ES-I3 (cell line): ENCODE results near the gene DTNBP1.

Experiments
- H3K36me3 ChIP-seq: 2 replicates; pipeline ENCODE4 v1.6.1; 2013; ENCODE audit warnings: mild to moderate bottlenecking, low read length, control low read depth, moderate library complexity; ENCODE audit not compliant: insufficient read depth
- H3K4me1 ChIP-seq: 2 replicates; pipeline ENCODE4 v1.6.1; 2013; ENCODE audit warnings: mild to moderate bottlenecking, control low read depth, low read length; ENCODE audit not compliant: insufficient read depth
- H3K9ac ChIP-seq: 2 replicates; pipeline ENCODE4 v1.6.1; 2013; ENCODE audit warnings: low read depth, mild to moderate bottlenecking, low read length, moderate library complexity
- H3K9me3 ChIP-seq: 2 replicates; pipeline ENCODE4 v1.6.1; 2013; ENCODE audit warnings: mild to moderate bottlenecking, low read length, moderate library complexity; ENCODE audit not compliant: control insufficient read depth, insufficient read depth

DTNBP1 gene

DNA sequence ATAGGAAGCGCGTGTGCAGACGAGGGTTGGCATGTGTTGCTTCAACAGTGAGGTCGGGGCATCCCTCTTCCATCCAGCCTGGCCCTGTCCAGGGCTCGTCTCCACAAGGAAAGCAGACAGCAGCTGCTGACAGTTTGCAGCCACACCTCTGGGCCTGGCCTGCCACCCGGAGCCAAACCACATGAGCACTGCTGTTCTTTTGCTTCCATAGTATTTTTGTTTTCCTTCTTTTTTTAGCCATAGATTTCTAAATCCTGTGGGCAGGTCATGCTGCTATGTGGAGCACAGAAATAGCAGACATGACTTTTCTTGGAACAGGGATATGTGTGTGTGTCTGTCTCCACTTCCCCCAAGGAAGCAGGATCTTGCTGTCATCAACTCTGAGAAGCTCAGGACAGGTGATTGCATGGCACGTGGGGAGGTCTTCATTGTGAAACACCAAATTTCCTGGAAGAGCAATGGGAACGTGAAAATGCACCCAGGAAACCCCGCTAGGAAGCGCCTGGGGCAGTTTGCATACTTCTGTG, 167.4 kb downstream of the DTNBP1 start:
- H3K36me3 ChIP-seq: peaks cover 29% of the 10 kb centered on the region
- H3K9ac ChIP-seq: no peak overlapping the region
- peaks cover 34% of the 10 kb centered on the region for H3K4me1 ChIP-seq
- H3K9me3 ChIP-seq: no peaks in the 10 kb centered on the region

DNA sequence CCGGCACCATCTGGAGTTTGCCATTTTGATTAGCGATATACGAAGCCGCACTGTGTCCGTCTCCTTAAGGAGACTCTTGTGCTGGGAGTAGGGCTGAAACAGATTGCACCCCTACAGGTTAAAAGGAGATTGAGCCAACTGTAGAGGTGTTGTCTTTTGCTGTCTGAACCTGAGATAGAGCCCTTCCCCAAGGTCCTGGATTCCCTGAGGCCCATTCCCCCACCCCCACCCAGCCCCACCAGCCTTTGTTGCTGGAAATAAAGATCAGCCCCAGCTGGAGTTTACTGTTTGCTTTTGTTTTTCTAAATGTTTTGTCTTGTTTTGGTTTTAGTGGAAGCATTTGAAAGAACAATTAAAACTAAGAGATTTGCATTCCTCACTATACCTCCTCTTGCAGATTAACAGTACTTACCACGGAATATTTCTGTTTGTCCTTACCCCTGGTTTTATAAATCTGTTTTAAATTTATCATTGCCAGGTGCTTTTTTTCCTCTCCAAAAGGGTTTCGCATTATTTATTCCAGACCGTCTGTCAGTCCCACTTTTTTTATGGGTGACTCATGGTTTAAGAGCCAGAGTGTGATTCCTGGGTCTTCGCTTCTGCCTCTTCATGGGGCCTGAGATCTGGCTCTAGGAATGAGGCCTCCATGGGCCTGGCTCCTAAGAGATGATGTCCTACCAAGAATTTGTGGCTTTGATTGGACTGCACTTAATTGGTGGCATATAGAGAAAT, 169.2 kb downstream of the DTNBP1 start:
- H3K9ac ChIP-seq: no peak overlapping the region
- peaks cover 39% of the 10 kb centered on the region for H3K4me1 ChIP-seq
- H3K36me3 ChIP-seq: peaks cover 36% of the 10 kb centered on the region

DNA sequence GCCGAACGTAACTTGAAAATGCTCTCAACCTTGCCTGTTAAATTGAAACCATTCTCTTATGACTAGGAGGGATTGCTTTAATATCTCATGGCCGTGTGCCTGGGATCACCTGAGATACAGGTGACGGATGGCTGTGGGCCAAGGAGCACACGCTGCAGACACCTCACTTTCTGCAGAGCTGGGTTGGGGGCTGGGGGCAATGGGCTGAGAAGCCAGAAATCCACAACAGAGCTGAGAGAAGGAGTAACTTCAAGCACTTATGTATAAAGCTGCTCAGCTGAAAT, 170.9 kb downstream of the DTNBP1 start:
- no peaks in the 10 kb centered on the region for H3K9me3 ChIP-seq
- peaks cover 46% of the 10 kb centered on the region for H3K36me3 ChIP-seq
- peaks cover 45% of the 10 kb centered on the region for H3K4me1 ChIP-seq
- no peak overlapping the region for H3K9ac ChIP-seq

More for the DNA sequence above, 169.2 kb downstream of the DTNBP1 start:
- H3K9me3 ChIP-seq: no peaks in the 10 kb centered on the region

DNA sequence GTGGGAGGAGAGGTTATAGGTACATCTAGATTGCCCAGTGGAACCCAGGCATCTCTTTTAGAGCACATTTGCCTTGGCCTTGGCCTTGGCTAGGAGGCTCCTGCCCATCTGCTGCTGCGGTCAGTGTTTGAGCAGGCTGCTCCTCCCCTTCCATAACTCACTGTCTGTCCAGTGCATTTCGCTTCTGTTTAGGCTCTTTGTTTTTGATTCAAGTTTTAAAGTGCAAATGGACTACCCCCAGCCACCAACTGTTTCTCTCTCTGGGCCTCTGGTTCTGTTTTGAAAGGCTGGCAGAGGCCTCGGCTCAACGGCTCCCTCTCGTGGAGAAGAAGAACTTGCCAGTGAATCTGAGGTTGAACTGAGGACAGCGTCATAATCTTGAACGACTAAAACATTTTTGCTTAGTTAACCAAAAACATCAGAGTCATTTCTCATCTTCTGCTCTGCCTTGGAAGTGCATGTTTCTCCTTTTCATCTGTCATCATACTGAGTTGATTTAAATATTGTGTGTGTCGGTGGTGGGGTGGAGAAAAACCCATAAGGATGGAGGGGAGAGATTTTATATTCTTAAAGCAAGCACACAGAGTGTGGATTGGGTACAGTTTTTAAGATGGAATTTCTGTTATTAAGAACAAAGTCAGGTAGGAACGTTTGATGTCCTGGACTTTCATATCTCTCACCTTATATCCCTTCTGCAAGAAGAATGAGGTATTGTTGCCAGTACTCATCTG, 171.4 kb downstream of the DTNBP1 start:
- Histone ChIP-seq H3K9ac (no peak overlapping the region), H3K9me3 (no peaks in the 10 kb centered on the region), H3K4me1 (peaks cover 47% of the 10 kb centered on the region), H3K36me3 (peaks cover 47% of the 10 kb centered on the region)

DNA sequence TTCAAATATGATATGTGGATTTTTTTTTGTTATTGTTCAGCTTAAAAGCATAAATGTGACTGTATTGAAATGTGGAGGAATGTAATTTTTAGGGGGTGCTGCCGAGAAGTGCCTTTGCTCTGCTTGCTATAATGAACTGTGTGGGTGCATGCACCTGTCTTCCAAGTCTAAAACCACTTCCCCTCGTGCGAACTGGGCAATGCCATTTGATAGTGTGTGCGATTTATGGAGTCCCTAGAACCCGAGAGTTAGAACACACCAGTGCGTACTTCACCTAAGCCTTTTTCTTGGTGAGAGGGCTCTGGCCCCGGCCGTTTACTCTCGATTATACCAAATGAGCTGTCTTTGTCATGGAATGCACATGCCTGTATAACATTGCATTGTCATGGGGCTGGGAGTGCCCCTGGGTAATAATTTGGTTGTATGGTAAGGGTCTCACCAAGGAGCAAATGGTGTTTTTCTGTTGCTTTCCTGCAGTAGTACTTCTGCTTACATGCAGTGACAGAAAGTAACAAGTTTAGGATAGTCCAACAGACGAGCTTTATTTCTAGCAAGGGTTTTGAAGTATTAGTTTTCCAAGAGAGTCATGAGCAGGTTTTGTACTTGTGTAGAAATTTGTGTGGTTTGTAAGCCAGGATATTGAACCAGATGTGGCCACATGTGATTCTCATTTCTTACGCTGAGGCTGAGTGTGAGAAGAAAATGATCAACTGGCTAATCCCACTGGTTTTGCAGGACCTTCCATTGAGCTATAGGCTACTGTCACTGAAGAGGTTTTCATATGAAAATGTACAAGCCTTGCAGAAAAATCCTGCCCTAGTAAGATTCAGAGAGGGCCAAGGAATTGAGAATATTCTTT, 172.4 kb downstream of the DTNBP1 start:
- no peaks in the 10 kb centered on the region for H3K9me3 ChIP-seq
- H3K9ac ChIP-seq: no peak overlapping the region
- H3K4me1 ChIP-seq: peaks cover 55% of the 10 kb centered on the region
- H3K36me3 ChIP-seq: peaks cover 39% of the 10 kb centered on the region

DNA sequence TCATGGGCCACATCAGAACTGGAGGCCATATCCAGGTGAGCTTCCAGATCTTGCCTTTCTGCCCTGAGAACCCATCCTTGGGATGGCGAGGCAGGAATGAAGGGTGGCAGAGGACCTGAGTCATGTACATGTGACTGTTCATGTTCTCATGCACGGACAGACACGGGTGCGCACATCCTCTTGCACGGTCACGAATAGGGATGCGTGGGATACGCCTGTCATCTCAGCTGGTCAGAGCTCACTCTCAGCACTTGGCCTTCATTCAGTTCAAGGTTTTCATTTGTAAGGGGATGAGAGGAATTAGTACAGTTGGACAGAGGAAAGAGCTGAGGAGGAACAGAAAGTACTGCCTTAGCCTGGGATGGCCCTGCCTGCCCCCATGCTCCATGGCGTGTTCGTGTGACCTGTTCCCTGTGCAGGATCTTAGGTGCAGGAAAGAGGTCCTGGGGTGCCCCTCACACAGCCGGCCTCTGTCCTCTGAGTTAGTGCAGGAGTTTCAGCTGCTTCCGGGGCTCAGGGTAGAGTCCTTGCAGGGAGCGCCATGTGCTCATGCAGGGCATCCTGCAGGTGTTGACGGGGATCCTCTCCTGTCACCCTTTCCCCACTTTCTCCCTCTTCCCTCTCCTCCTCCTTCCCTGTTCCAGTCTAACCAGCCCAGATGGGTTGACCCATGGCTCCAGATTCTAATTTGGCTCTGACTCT, 173.4 kb downstream of the DTNBP1 start:
- Histone ChIP-seq H3K9me3 (no peaks in the 10 kb centered on the region), H3K9ac (no peak overlapping the region), H3K4me1 (peaks cover 61% of the 10 kb centered on the region), H3K36me3 (peaks cover 38% of the 10 kb centered on the region)

DNA sequence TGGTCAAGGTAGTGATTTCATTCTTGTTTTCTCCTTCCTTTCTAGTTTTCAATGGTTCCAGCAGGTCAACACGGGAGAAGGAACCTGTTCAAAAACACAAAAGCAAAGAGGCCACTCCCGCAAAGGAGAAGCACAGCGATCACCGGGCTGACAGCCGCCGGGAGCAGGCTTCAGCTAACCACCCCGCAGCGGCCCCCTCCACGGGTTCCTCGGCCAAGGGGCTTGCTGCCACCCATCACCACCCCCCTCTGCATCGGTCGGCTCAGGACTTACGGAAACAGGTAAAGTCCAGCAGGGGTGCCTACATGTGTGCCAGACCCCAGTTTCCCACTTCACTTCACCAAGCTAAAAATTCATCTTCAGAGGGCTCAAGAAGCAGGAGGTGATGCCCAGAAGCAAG, 175.6 kb downstream of the DTNBP1 start:
- H3K9me3 ChIP-seq: no peaks in the 10 kb centered on the region
- H3K4me1 ChIP-seq: peaks cover 53% of the 10 kb centered on the region
- peaks cover 34% of the 10 kb centered on the region for H3K36me3 ChIP-seq
- H3K9ac ChIP-seq: no peak overlapping the region

DNA sequence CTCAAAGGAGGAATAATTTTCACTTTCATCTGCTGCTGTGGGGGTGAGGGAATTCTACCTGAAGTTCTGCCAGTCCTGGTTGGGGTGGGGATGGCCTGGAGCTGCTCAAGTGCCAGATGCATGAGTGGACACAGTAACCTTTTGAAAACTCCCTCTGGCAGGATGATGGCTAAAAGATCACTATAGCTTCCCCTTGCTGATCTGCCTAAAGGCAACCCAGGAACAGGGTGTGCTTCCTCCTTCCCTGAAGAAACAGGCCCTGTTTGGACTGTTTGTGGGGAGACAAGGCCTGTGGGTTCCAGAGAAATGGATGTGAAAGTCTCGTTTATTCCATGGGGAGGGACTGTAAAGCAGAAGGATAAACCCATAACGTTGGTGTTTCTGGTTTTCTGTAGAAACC, 176.9 kb downstream of the DTNBP1 start:
- Histone ChIP-seq H3K9ac (no peak overlapping the region), H3K9me3 (no peaks in the 10 kb centered on the region), H3K36me3 (peaks cover 31% of the 10 kb centered on the region), H3K4me1 (peaks cover 46% of the 10 kb centered on the region)

DNA sequence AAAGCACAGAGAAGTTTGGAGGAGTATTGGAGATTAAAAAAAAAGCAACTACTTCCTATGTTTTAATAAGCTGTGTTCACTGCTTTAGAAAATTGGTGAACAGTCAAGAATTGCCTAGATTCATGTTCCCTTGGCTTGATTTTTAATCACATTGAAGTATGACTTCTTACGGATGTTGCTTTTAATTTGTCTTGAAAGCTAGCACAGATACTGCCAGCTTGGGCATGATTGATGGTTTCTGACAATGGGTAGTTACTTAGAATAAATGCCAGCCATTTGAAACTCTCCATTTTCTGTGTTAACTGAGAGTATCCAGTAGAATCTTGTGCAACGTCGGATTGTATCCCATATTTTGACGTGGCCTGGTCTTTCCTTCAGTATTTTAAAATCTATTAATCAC, 178.0 kb downstream of the DTNBP1 start:
- no peaks in the 10 kb centered on the region for H3K9me3 ChIP-seq
- H3K9ac ChIP-seq: no peak overlapping the region
- peaks cover 45% of the 10 kb centered on the region for H3K4me1 ChIP-seq
- H3K36me3 ChIP-seq: peaks cover 31% of the 10 kb centered on the region

DNA sequence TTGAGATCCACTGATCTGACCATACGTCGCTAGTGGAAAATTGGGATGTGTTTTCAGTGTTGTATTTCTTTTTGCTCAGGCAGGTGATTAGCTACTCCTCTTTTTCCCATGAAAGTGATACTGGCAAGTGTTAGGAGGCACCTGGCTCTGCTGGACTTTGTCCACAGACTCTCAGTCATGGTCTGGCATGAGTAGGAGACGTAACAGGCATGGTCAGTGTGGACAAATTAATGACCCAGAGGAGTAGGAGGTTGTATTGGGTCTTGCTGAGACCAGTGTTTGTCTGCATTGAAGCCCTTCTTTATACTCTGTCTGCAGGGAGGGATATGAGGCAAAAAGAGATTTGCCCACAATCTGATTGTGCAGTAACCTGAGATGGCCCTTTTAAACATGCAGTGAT, 178.7 kb downstream of the DTNBP1 start:
- Histone ChIP-seq H3K4me1 (peaks cover 47% of the 10 kb centered on the region), H3K36me3 (peaks cover 26% of the 10 kb centered on the region), H3K9ac (no peak overlapping the region)

DNA sequence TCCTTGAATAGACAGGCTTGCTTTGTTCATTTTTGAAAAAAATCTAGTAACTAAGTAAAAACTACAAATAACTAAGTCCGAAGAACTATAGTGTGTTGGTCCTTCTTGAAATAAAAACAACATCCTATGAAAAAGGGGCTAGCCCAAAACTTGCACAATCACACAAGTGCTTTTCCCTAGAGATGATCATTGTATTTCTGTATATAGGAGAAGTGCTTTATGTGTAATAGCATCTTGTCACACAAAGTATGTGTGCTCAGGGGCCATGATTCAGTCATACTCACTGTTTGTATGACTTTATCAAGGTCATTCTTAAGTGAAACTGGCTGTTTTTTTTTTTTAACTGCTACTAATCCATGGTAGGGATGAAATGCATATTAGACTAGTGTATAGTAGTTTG, 179.8 kb downstream of the DTNBP1 start:
- peaks cover 16% of the 10 kb centered on the region for H3K36me3 ChIP-seq
- H3K4me1 ChIP-seq: peaks cover 45% of the 10 kb centered on the region
- no peaks in the 10 kb centered on the region for H3K9me3 ChIP-seq
- no peak overlapping the region for H3K9ac ChIP-seq

More for the DNA sequence above, 178.7 kb downstream of the DTNBP1 start:
- no peaks in the 10 kb centered on the region for H3K9me3 ChIP-seq

DNA sequence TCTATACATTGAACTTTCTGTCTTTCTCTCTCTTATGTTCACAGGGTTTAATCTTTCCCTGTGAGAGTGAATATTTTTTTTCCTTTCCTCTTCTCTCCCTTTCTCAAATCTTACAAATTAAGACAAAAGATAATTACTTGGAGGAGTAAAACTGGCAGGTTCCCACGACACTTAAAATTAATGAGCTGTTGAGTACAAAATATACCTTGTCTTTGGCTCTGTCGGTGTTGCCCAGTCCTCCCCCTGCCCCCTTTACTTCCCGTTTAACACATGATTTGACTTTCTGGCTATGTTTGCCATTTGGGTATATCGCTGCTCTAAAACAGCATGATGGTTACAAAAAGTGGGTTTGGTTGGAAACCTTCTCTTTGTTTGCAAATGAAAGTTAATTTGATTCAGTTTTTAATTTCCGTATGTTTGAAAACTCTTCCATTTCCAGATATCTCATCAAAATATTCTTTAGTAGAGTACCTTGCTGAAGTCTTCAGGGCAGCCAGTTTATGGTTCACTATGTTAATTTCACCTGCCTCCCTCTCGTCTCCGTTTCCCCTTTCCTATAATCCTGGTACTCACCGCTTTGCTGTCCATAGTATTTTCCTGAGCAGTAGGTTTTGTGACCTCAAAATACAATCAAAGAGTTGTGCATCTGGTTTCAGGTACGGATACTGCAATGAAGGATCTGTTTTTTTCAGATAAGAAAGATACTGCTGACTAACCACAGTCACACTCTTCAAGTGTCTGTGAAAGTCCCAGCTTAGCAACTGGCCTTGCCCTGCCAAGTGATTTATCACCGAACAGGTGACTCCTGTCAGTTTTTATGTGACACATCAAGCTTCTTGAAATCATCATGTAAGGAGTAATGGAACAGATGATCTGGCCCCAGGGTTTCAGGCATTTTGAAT, 181.2 kb downstream of the DTNBP1 start:
- H3K9ac ChIP-seq: no peak overlapping the region
- peaks cover 7% of the 10 kb centered on the region for H3K36me3 ChIP-seq
- H3K9me3 ChIP-seq: no peaks in the 10 kb centered on the region
- H3K4me1 ChIP-seq: peaks cover 53% of the 10 kb centered on the region

DNA sequence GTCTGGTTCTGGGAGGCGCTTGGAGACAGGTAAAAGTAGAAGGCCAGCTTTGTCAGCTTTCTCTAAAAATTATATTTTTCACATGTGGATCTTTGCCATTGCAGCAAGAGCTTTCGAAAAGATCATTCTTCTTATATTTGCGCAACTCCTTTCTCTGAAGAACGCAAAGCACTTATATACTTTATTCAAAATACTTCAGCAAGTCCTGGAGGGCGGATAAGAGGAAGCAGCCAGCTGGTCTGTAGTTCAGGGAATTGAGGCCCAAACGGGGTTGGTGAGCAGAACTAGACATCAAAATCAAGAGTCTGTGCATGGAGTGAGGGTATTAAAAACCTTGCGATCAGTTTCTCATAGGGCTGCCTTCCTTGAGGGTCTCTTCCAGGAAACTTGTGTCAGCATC, 182.3 kb downstream of the DTNBP1 start:
- Histone ChIP-seq H3K9ac (no peak overlapping the region), H3K4me1 (peaks cover 48% of the 10 kb centered on the region), H3K36me3 (peaks cover 6% of the 10 kb centered on the region; the same call in 1 of the 2 replicates), H3K9me3 (no peaks in the 10 kb centered on the region)
